GM23248 (cell line): ENCODE data around the gene ZMIZ1.

ENCODE experiments used
- EZH2 ChIP-seq: fragments of 200-600 bp; sonication (generic); IDR thresholded peaks from 2 replicates; pipeline ENCODE4 v1.6.1; 2018; ENCODE audit warnings: antibody characterized with exemption, mild to moderate bottlenecking; ENCODE audit not compliant: insufficient read depth, poor library complexity, severe bottlenecking
- EZH2phosphoT487 ChIP-seq: fragments of 200-600 bp; sonication (generic); IDR thresholded peaks from 2 replicates; pipeline ENCODE4 v1.6.1; 2018; ENCODE audit warnings: antibody characterized with exemption, moderate library complexity, mild to moderate bottlenecking, low read depth; ENCODE audit not compliant: insufficient read depth

DNA sequence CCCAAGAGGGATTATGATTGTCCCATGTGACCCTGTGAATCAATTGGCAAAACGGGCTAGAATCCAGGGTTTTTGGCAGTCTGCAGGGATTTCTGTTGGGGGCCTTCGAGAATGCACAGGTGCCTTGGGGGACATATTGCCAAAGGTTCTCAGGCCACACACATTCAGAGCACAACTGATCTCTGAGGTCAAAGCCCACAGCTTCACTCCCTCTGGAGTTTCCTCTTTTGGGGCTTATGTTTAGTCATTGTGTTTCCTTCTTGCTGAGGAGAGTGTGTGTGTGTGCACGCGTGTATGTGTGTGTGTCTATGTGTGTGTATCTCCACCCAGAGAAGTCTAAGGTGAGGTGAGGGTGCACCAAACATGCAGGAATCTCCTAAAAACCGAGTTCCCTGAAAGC lies 287.3 kb downstream of the ZMIZ1 start:
- TF ChIP-seq EZH2 = no peak
- no peak for TF ChIP-seq EZH2phosphoT487
